Gastrocnemius medialis (tissue), 4 donors: ENCODE data around the gene DPP10. TPM values are rescaled to one million over a fixed set of nuclear protein-coding genes. Genes with fewer than 3 reads are reported as not detected.
"Not testable (repeated sequence)": the region's sequence is repeated elsewhere in the genome, so short reads cannot be mapped to it uniquely, and the experiment has no call there.

Source experiments
- ATAC-seq, 2 donors: fragments of 150-250 bp; one replicate each; pipeline ENCODE4 v1.9.1; 2016
- DNase-seq, 2 donors: peaks; one replicate each; pipeline ENCODE4 v3.0.0-alpha.2; 2019
- H3K27ac ChIP-seq, 4 donors: fragments of 200-600 bp; sonication (generic); 1 replicate in 1 of 4; 2 replicates in 3 of 4; pipeline ENCODE4 v1.5.1; 2016 to 2018; ENCODE audit warnings: mild to moderate bottlenecking in 2 of 4, moderate library complexity in 1 of 4
- H3K27me3 ChIP-seq, 3 donors: fragments of 200-600 bp; sonication (generic) in 2 of 3; 1 replicate in 1 of 3; 2 replicates in 2 of 3; pipeline versions ENCODE4 v1.5.1 to v1.6.0; 2016 to 2019; ENCODE audit warnings: mild to moderate bottlenecking in 1 of 3, moderate library complexity in 1 of 3
- H3K36me3 ChIP-seq, 2 donors: fragments of 200-600 bp; sonication (generic) in 1 of 2; one replicate each; pipeline ENCODE4 v1.5.1; 2017 to 2018
- H3K4me1 ChIP-seq, 2 donors: fragments of 200-600 bp; sonication (generic) in 1 of 2; one replicate each; pipeline ENCODE4 v1.5.1; 2016 to 2017; ENCODE audit warnings: mild to moderate bottlenecking in 2 of 2
- H3K4me3 ChIP-seq, 4 donors: fragments of 200-600 bp; sonication (generic) in 3 of 4; 1 replicate in 1 of 4; 2 replicates in 3 of 4; pipeline ENCODE4 v1.5.1; 2016 to 2019; ENCODE audit warnings: mild to moderate bottlenecking in 2 of 4
- H3K9me3 ChIP-seq, 3 donors: fragments of 200-600 bp; sonication (generic) in 2 of 3; 1 replicate in 1 of 3; 2 replicates in 2 of 3; pipeline ENCODE4 v1.5.1; 2016 to 2019
- CTCF ChIP-seq, 5 experiments: fragments of 450-650 bp in 3 of 5; fragments of 200-600 bp in 2 of 5; sonication (generic) in 2 of 5; IDR thresholded peaks in 4 of 5; conservative IDR thresholded peaks in 1 of 5; 1 replicate in 4 of 5; 2 replicates in 1 of 5; pipeline ENCODE4 v1.5.1; 2016 to 2019; ENCODE audit warnings: antibody characterized with exemption in 5 of 5, mild to moderate bottlenecking in 3 of 5, moderate library complexity in 3 of 5
- POLR2A ChIP-seq, 2 donors: fragments of 450-650 bp; IDR thresholded peaks; one replicate each; pipeline ENCODE4 v1.6.1; 2017; ENCODE audit warnings: antibody characterized with exemption in 2 of 2, mild to moderate bottlenecking in 2 of 2, moderate library complexity in 2 of 2
- in situ Hi-C, 4 donors: fragments of 200-750 bp; cut with MboI; loops; one replicate each; pipeline versions ENCODE4 v1.15.0 to v1.8.0; 2017; ENCODE audit warnings: low sequenced_read_pairs in 4 of 4
- intact Hi-C: fragments of 100-400 bp; cut with DNase I; formaldehyde crosslinking; loops from one replicate; pipeline ENCODE4 v1.15.1; 2023; ENCODE audit warnings: low total_unique reads
- total RNA-seq, 4 donors: library from RNA; depleted of rRNA; stranded (reverse); fragments of >200 nt; gene quantifications; one replicate each; pipeline versions ENCODE4 v1.1.0 to v1.2.3, GENCODE V29; 2016

DPP10 gene
- total RNA-seq, 4 donors from 2014 or later = not detected

GRCh38 chr2:114735126-114735525 lies 292.7 kb downstream of the DPP10 start:
- no peaks in the 10 kb centered on the region for H3K4me1 ChIP-seq
- DNase-seq (no peak), ATAC-seq (no peak)
- in situ Hi-C loops = no loop called here
- H3K36me3 ChIP-seq = no peaks in the 10 kb centered on the region
- intact Hi-C loops = no loop called here
- no peak overlapping the region for H3K27ac ChIP-seq
- no peak overlapping the region for H3K4me3 ChIP-seq
- H3K9me3 ChIP-seq = no peaks in the 10 kb centered on the region
- TF ChIP-seq POLR2A (IDR thresholded peaks at IDR 0.05) (no peak), CTCF (IDR thresholded peaks at IDR 0.05 in 4 of 5, conservative IDR thresholded peaks at IDR 0.05 in 1 of 5) (no peak)
- H3K27me3 ChIP-seq = no peaks in the 10 kb centered on the region

DNA sequence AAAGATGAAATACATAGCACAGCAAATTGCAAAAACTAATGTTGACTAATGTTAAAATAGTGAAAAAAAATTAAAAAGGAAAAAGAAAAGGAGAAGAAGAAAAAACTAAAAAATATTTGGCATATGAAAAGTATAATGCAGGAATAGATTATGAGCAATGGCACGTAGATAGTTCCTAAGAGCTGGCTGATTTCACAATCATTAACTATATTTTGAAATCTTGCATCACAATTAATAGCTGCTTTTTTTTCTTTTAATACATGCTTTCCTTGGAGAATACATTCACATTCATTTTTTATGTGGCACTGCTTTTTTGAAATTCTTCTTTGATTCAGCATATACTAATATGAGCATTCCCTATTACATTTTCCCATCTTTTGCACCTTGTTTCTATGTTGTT lies 299.8 kb downstream of the DPP10 start:
- no peak overlapping the region for H3K27ac ChIP-seq

GRCh38 chr2:114745700-114746099 lies 303.3 kb downstream of the DPP10 start:
- Histone ChIP-seq H3K27ac (no peak overlapping the region), H3K4me1 (no peaks in the 10 kb centered on the region), H3K27me3 (no peaks in the 10 kb centered on the region), H3K4me3 (no peak overlapping the region), H3K9me3 (no peaks in the 10 kb centered on the region), H3K36me3 (no peaks in the 10 kb centered on the region)
- TF ChIP-seq POLR2A (IDR thresholded peaks at IDR 0.05) (no peak), CTCF (IDR thresholded peaks at IDR 0.05 in 4 of 5, conservative IDR thresholded peaks at IDR 0.05 in 1 of 5) (no peak)
- ATAC-seq (no peak), DNase-seq (no peak)
- intact Hi-C loops (no loop called here), in situ Hi-C loops (no loop called here)

More for the DNA sequence above, 299.8 kb downstream of the DPP10 start:
- intact Hi-C loops = no loop called here
- Histone ChIP-seq H3K27me3 (no peaks in the 10 kb centered on the region), H3K9me3 (no peaks in the 10 kb centered on the region), H3K4me1 (no peaks in the 10 kb centered on the region), H3K36me3 (no peaks in the 10 kb centered on the region), H3K4me3 (no peak overlapping the region)
- no peak for ATAC-seq
- TF ChIP-seq CTCF (IDR thresholded peaks at IDR 0.05 in 4 of 5, conservative IDR thresholded peaks at IDR 0.05 in 1 of 5) (no peak), POLR2A (IDR thresholded peaks at IDR 0.05) (no peak)
- in situ Hi-C loops = no loop called here
- no peak for DNase-seq

- intact Hi-C loops, H3K4me1 ChIP-seq, H3K9me3 ChIP-seq, H3K27me3 ChIP-seq, DNase-seq, H3K36me3 ChIP-seq, H3K4me3 ChIP-seq, H3K27ac ChIP-seq, ATAC-seq, in situ Hi-C loops: not testable (repeated sequence)
Measured at GRCh38 chr2:114748175-114748574, 305.7 kb downstream of the DPP10 start.

GRCh38 chr2:114752425-114752824 lies 310.0 kb downstream of the DPP10 start:
- Histone ChIP-seq H3K9me3 (no peaks in the 10 kb centered on the region), H3K36me3 (no peaks in the 10 kb centered on the region), H3K4me3 (no peak overlapping the region), H3K27ac (no peak overlapping the region), H3K27me3 (no peaks in the 10 kb centered on the region), H3K4me1 (no peaks in the 10 kb centered on the region)
- ATAC-seq = no peak
- in situ Hi-C loops = no loop called here
- intact Hi-C loops = no loop called here
- TF ChIP-seq POLR2A (IDR thresholded peaks at IDR 0.05) (no peak), CTCF (IDR thresholded peaks at IDR 0.05 in 4 of 5, conservative IDR thresholded peaks at IDR 0.05 in 1 of 5) (no peak)
- DNase-seq = no peak
